Measurements from ENCODE around the gene IGFL2.

DNA sequence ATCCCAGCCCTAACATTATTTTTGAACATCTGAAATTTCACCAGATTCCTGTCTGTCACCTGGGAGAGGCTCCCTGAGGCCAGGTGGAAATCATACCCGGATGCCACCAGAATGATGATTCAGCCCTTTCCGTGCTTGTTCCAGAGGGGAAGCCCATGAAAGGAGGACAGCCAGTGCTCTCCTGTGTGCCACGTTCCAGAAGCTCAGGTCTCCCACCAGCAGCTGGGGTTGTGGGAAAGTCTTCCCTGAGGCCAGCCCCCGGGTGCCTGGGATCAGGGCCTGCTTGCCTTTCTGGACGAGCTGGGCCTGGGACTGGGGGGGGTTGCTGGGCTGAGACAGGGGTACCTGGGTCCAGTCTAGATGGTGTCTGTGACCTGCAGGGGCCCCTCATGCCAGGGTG is 56.0 kb downstream of the IGFL2 start:
- TF ChIP-seq EZH2phosphoT487 (IDR thresholded peaks at IDR 0.05; ENCODE audit: unreplicated experiment) (no peak), POLR2AphosphoS5 (IDR thresholded peaks at IDR 0.05; ENCODE audit: low read depth) (no peak), JUNB (IDR thresholded peaks at IDR 0.05; ENCODE audit: unreplicated experiment) (no peak), EZH2 (IDR thresholded peaks at IDR 0.05; ENCODE audit: low read depth, unreplicated experiment) (no peak)
- TF ChIP-seq, protein P1, sequence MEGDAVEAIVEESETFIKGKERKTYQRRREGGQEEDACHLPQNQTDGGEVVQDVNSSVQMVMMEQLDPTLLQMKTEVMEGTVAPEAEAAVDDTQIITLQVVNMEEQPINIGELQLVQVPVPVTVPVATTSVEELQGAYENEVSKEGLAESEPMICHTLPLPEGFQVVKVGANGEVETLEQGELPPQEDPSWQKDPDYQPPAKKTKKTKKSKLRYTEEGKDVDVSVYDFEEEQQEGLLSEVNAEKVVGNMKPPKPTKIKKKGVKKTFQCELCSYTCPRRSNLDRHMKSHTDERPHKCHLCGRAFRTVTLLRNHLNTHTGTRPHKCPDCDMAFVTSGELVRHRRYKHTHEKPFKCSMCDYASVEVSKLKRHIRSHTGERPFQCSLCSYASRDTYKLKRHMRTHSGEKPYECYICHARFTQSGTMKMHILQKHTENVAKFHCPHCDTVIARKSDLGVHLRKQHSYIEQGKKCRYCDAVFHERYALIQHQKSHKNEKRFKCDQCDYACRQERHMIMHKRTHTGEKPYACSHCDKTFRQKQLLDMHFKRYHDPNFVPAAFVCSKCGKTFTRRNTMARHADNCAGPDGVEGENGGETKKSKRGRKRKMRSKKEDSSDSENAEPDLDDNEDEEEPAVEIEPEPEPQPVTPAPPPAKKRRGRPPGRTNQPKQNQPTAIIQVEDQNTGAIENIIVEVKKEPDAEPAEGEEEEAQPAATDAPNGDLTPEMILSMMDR (conservative IDR thresholded peaks at IDR 0.05; ENCODE audit: low read depth in 2 of 2), result no peak
- TF ChIP-seq, protein P2, sequence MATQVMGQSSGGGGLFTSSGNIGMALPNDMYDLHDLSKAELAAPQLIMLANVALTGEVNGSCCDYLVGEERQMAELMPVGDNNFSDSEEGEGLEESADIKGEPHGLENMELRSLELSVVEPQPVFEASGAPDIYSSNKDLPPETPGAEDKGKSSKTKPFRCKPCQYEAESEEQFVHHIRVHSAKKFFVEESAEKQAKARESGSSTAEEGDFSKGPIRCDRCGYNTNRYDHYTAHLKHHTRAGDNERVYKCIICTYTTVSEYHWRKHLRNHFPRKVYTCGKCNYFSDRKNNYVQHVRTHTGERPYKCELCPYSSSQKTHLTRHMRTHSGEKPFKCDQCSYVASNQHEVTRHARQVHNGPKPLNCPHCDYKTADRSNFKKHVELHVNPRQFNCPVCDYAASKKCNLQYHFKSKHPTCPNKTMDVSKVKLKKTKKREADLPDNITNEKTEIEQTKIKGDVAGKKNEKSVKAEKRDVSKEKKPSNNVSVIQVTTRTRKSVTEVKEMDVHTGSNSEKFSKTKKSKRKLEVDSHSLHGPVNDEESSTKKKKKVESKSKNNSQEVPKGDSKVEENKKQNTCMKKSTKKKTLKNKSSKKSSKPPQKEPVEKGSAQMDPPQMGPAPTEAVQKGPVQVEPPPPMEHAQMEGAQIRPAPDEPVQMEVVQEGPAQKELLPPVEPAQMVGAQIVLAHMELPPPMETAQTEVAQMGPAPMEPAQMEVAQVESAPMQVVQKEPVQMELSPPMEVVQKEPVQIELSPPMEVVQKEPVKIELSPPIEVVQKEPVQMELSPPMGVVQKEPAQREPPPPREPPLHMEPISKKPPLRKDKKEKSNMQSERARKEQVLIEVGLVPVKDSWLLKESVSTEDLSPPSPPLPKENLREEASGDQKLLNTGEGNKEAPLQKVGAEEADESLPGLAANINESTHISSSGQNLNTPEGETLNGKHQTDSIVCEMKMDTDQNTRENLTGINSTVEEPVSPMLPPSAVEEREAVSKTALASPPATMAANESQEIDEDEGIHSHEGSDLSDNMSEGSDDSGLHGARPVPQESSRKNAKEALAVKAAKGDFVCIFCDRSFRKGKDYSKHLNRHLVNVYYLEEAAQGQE (IDR thresholded peaks at IDR 0.05; ENCODE audit: unreplicated experiment), result no peak
- TF ChIP-seq, protein P3, sequence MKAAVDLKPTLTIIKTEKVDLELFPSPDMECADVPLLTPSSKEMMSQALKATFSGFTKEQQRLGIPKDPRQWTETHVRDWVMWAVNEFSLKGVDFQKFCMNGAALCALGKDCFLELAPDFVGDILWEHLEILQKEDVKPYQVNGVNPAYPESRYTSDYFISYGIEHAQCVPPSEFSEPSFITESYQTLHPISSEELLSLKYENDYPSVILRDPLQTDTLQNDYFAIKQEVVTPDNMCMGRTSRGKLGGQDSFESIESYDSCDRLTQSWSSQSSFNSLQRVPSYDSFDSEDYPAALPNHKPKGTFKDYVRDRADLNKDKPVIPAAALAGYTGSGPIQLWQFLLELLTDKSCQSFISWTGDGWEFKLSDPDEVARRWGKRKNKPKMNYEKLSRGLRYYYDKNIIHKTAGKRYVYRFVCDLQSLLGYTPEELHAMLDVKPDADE (IDR thresholded peaks at IDR 0.05), result no peak
- TF ChIP-seq, protein P4, sequence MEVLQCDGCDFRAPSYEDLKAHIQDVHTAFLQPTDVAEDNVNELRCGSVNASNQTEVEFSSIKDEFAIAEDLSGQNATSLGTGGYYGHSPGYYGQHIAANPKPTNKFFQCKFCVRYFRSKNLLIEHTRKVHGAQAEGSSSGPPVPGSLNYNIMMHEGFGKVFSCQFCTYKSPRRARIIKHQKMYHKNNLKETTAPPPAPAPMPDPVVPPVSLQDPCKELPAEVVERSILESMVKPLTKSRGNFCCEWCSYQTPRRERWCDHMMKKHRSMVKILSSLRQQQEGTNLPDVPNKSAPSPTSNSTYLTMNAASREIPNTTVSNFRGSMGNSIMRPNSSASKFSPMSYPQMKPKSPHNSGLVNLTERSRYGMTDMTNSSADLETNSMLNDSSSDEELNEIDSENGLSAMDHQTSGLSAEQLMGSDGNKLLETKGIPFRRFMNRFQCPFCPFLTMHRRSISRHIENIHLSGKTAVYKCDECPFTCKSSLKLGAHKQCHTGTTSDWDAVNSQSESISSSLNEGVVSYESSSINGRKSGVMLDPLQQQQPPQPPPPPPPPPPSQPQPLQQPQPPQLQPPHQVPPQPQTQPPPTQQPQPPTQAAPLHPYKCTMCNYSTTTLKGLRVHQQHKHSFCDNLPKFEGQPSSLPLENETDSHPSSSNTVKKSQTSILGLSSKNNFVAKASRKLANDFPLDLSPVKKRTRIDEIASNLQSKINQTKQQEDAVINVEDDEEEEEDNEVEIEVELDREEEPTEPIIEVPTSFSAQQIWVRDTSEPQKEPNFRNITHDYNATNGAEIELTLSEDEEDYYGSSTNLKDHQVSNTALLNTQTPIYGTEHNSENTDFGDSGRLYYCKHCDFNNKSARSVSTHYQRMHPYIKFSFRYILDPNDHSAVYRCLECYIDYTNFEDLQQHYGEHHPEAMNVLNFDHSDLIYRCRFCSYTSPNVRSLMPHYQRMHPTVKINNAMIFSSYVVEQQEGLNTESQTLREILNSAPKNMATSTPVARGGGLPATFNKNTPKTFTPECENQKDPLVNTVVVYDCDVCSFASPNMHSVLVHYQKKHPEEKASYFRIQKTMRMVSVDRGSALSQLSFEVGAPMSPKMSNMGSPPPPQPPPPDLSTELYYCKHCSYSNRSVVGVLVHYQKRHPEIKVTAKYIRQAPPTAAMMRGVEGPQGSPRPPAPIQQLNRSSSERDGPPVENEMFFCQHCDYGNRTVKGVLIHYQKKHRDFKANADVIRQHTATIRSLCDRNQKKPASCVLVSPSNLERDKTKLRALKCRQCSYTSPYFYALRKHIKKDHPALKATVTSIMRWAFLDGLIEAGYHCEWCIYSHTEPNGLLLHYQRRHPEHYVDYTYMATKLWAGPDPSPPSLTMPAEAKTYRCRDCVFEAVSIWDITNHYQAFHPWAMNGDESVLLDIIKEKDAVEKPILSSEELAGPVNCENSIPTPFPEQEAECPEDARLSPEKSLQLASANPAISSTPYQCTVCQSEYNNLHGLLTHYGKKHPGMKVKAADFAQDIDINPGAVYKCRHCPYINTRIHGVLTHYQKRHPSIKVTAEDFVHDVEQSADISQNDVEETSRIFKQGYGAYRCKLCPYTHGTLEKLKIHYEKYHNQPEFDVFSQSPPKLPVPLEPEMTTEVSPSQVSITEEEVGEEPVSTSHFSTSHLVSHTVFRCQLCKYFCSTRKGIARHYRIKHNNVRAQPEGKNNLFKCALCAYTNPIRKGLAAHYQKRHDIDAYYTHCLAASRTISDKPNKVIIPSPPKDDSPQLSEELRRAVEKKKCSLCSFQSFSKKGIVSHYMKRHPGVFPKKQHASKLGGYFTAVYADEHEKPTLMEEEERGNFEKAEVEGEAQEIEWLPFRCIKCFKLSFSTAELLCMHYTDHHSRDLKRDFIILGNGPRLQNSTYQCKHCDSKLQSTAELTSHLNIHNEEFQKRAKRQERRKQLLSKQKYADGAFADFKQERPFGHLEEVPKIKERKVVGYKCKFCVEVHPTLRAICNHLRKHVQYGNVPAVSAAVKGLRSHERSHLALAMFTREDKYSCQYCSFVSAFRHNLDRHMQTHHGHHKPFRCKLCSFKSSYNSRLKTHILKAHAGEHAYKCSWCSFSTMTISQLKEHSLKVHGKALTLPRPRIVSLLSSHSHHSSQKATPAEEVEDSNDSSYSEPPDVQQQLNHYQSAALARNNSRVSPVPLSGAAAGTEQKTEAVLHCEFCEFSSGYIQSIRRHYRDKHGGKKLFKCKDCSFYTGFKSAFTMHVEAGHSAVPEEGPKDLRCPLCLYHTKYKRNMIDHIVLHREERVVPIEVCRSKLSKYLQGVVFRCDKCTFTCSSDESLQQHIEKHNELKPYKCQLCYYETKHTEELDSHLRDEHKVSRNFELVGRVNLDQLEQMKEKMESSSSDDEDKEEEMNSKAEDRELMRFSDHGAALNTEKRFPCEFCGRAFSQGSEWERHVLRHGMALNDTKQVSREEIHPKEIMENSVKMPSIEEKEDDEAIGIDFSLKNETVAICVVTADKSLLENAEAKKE (CRISPR knock-in tag; IDR thresholded peaks at IDR 0.05), result no peak
